HG03135 (cell line): ENCODE measurements around the gene RCOR3.

Experiments used
- ATAC-seq: cut with Tn5 transposase; IDR thresholded peaks from one replicate; pipeline ENCODE4 v1.9.1; 2021; ENCODE audit warnings: mild to moderate bottlenecking, moderate library complexity; ENCODE audit not compliant: unreplicated experiment

RCOR3 gene

GRCh38 chr1:211323156-211324063 is 64.2 kb downstream of the RCOR3 start:
- ATAC-seq = peak; percentile 62

GRCh38 chr1:211324992-211325775 is 66.0 kb downstream of the RCOR3 start:
- ATAC-seq = no peak

GRCh38 chr1:211326140-211326527 is 67.0 kb downstream of the RCOR3 start:
- no peak for ATAC-seq

- ATAC-seq = peak; percentile 39
Measured at GRCh38 chr1:211326528-211327345, 67.6 kb downstream of the RCOR3 start, which contains the start of gene TRAF5. TSS of gene TRAF5 (plus strand) at chr1:211326833. CDS start at chr1:211353240, 26,407 bp downstream.

- peak; percentile 24 for ATAC-seq
Measured at GRCh38 chr1:211327346-211327921, 68.3 kb downstream of the RCOR3 start.

GRCh38 chr1:211328084-211328694 is 69.0 kb downstream of the RCOR3 start:
- ATAC-seq = no peak

- no peak for ATAC-seq
Measured at GRCh38 chr1:211328866-211329475, 69.8 kb downstream of the RCOR3 start.

GRCh38 chr1:211329764-211330201 is 70.6 kb downstream of the RCOR3 start:
- ATAC-seq = peak; percentile 57

- ATAC-seq = no peak
Measured at GRCh38 chr1:211330282-211330936, 71.2 kb downstream of the RCOR3 start.

GRCh38 chr1:211331011-211331709 is 72.0 kb downstream of the RCOR3 start:
- ATAC-seq = no peak

GRCh38 chr1:211332036-211332616 is 73.0 kb downstream of the RCOR3 start:
- no peak for ATAC-seq

GRCh38 chr1:211332830-211333229 is 73.7 kb downstream of the RCOR3 start:
- ATAC-seq = no peak

- ATAC-seq = no peak
Measured at GRCh38 chr1:211333906-211334305, 74.7 kb downstream of the RCOR3 start.

- no peak for ATAC-seq
Measured at GRCh38 chr1:211334986-211335385, 75.8 kb downstream of the RCOR3 start.

- peak; percentile 86 for ATAC-seq
Measured at GRCh38 chr1:211335522-211336157, 76.5 kb downstream of the RCOR3 start.

GRCh38 chr1:211336161-211336560 is 77.0 kb downstream of the RCOR3 start:
- ATAC-seq = peak; percentile 28

- no peak for ATAC-seq
Measured at GRCh38 chr1:211336775-211337174, 77.6 kb downstream of the RCOR3 start.
